ENCODE data around the gene GPX3. TPM values are rescaled to one million over a fixed set of nuclear protein-coding genes. Genes with fewer than 3 reads are reported as not detected.

GPX3 gene
- total and polyA plus RNA-seq, 2 experiments from 2014 or later = 40.9 to 69.9 TPM

DNA sequence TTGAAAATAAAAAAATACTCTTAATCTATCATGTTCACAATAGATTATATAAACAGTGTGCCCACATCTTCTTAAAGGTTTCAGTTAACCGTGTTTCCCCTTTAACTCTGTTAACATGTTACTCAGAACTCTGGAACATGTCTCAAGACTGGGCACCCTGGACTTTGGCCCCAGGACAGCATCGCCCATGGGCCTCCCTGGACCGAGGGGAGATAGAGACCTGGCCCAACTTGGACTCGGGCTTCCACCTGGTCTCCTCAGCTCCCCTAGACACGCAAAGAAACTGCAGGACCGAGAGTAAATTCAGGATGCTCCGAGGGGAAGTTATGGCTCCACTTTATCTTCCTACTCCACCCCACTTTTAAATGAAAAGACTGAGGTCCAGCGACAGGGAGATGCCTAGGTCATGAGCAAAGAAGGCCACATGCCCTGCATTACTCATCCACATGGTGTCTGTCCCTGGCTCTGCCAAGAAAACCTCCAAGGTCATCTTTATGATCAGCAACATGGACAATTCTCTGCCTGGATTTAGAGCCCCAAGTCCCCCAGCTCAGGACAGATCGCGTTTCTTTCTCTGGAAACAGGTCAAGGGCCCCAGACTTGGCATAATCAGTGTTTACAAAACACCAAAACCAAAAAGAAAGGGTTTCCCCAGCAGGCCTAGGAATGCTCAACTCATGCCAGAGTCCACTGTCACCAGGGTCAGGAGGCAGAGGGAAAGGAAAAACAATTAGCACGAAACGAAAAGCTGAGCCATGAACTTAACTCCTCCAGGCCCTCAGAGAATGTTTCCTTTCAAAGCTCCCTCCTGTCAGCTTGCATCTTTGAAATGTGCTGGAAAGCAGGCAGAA lies 17.4 kb downstream of the GPX3 start:
- no peaks in the 10 kb centered on the region for H3K36me3 ChIP-seq (replicated peaks; ENCODE audit: insufficient read depth, low read depth)

DNA sequence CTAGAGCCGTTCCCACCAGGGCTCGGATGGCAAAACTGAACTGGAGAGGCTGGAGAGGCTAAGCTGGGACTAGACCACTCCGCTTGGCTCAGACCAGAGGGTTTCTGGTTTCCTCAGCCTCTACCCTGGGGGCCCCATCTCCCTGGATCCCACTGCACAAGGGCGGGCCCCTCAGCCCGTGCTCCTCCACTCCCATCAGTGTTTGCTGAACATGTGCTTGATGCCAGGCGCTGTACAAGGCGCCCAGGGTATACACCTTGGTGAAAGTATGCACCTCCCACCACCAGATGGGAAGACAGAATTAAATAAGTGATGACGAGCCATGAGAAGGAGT lies 18.0 kb downstream of the GPX3 start:
- 92% methylated on average over 8 of the region's 8 CpGs for WGBS (ENCODE audit: low lambda C conversion rate, missing lambda C conversion rate)
- H3K9me2 ChIP-seq (replicated peaks; ENCODE audit: insufficient read depth) = no peaks in the 10 kb centered on the region
- no peaks in the 10 kb centered on the region for H3K79me2 ChIP-seq
- H3K4me2 ChIP-seq = no peak overlapping the region
- H3K27me3 ChIP-seq = no peaks in the 10 kb centered on the region
- H3K36me3 ChIP-seq (replicated peaks; ENCODE audit: insufficient read depth, low read depth) = no peaks in the 10 kb centered on the region
- no peak overlapping the region for H2AFZ ChIP-seq
- no peaks in the 10 kb centered on the region for H3K9me3 ChIP-seq (ENCODE audit: low read depth)
- no peaks in the 10 kb centered on the region for H4K20me1 ChIP-seq (ENCODE audit: insufficient read depth, poor library complexity, severe bottlenecking)
- DNase-seq (ENCODE audit: low spot score) = no peak
- peak overlapping the region; percentile 65 for H3K27ac ChIP-seq
- TF ChIP-seq, protein P1, sequence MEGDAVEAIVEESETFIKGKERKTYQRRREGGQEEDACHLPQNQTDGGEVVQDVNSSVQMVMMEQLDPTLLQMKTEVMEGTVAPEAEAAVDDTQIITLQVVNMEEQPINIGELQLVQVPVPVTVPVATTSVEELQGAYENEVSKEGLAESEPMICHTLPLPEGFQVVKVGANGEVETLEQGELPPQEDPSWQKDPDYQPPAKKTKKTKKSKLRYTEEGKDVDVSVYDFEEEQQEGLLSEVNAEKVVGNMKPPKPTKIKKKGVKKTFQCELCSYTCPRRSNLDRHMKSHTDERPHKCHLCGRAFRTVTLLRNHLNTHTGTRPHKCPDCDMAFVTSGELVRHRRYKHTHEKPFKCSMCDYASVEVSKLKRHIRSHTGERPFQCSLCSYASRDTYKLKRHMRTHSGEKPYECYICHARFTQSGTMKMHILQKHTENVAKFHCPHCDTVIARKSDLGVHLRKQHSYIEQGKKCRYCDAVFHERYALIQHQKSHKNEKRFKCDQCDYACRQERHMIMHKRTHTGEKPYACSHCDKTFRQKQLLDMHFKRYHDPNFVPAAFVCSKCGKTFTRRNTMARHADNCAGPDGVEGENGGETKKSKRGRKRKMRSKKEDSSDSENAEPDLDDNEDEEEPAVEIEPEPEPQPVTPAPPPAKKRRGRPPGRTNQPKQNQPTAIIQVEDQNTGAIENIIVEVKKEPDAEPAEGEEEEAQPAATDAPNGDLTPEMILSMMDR (IDR thresholded peaks at IDR 0.05; ENCODE audit: poor library complexity) = no peak
- no peak for TF ChIP-seq EZH2phosphoT487 (IDR thresholded peaks at IDR 0.05; ENCODE audit: low read depth, severe bottlenecking, unreplicated experiment)
- no peak for TF ChIP-seq EZH2 (IDR thresholded peaks at IDR 0.05; ENCODE audit: borderline replicate concordance)
- H3K4me3 ChIP-seq = no peak overlapping the region
- H3K4me1 ChIP-seq (ENCODE audit: insufficient read depth) = peaks cover 4% of the 10 kb centered on the region

More for the DNA sequence above, 17.4 kb downstream of the GPX3 start:
- Histone ChIP-seq H3K4me1 (ENCODE audit: insufficient read depth) (peaks cover 4% of the 10 kb centered on the region), H3K9me2 (replicated peaks; ENCODE audit: insufficient read depth) (no peaks in the 10 kb centered on the region), H3K9me3 (ENCODE audit: low read depth) (no peaks in the 10 kb centered on the region), H3K27me3 (no peaks in the 10 kb centered on the region), H2AFZ (no peak overlapping the region), H3K27ac (peak overlapping the region; percentile 65), H4K20me1 (ENCODE audit: insufficient read depth, poor library complexity, severe bottlenecking) (no peaks in the 10 kb centered on the region), H3K4me3 (no peak overlapping the region), H3K4me2 (no peak overlapping the region), H3K79me2 (no peaks in the 10 kb centered on the region)
- TF ChIP-seq EZH2phosphoT487 (IDR thresholded peaks at IDR 0.05; ENCODE audit: low read depth, severe bottlenecking, unreplicated experiment) (no peak), EZH2 (IDR thresholded peaks at IDR 0.05; ENCODE audit: borderline replicate concordance) (no peak)
- TF ChIP-seq, protein P1 (IDR thresholded peaks at IDR 0.05; ENCODE audit: poor library complexity) = no peak
- 82% methylated on average over 12 of the region's 12 CpGs for WGBS (ENCODE audit: low lambda C conversion rate, missing lambda C conversion rate)
- no peak for DNase-seq (ENCODE audit: low spot score)

DNA sequence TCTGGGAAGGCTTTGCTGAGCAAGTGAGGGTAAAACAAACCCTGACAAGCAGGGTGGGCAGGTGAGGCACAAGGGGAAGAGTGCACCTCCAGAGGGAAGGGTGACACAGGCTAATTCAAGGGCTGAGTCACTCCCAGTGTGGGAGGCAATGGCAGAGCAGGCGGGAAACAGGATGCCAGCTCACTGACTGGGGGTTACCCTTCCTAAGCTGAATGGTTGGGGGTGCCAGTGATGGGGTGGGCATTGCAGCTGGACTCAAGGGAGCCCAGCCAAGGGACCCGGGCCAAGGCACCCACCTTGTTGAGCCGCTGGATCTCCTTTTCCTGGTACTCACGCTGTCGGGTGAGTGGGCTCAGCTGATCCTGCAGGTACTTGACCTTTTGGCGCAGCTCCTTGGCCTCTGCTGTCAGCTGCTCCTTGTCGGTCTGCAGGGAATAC lies 18.4 kb downstream of the GPX3 start:
- H3K27ac ChIP-seq = peak overlapping the region; percentile 65
- H4K20me1 ChIP-seq (ENCODE audit: insufficient read depth, poor library complexity, severe bottlenecking) = no peaks in the 10 kb centered on the region
- no peaks in the 10 kb centered on the region for H3K9me3 ChIP-seq (ENCODE audit: low read depth)
- H3K9me2 ChIP-seq (replicated peaks; ENCODE audit: insufficient read depth) = no peaks in the 10 kb centered on the region
- 97% methylated on average over 7 of the region's 7 CpGs for WGBS (ENCODE audit: low lambda C conversion rate, missing lambda C conversion rate)
- H3K4me1 ChIP-seq (ENCODE audit: insufficient read depth) = peaks cover 4% of the 10 kb centered on the region
- no peaks in the 10 kb centered on the region for H3K36me3 ChIP-seq (replicated peaks; ENCODE audit: insufficient read depth, low read depth)
- no peak overlapping the region for H3K4me2 ChIP-seq
- TF ChIP-seq EZH2 (IDR thresholded peaks at IDR 0.05; ENCODE audit: borderline replicate concordance) = no peak
- TF ChIP-seq, protein P1 (IDR thresholded peaks at IDR 0.05; ENCODE audit: poor library complexity) = no peak
- TF ChIP-seq EZH2phosphoT487 (IDR thresholded peaks at IDR 0.05; ENCODE audit: low read depth, severe bottlenecking, unreplicated experiment) = no peak
- no peaks in the 10 kb centered on the region for H3K27me3 ChIP-seq
- no peak overlapping the region for H2AFZ ChIP-seq
- no peaks in the 10 kb centered on the region for H3K79me2 ChIP-seq
- H3K4me3 ChIP-seq = no peak overlapping the region
- no peak for DNase-seq (ENCODE audit: low spot score)

Data from hepatocyte (in vitro differentiated cells).